GM12873 (cell line): Measurements from ENCODE around the gene NEDD4.

Source experiments
- CTCF ChIP-seq: IDR thresholded peaks from 2 replicates; pipeline ENCODE4 v1.5.1; 2012; ENCODE audit warnings: low read depth, mild to moderate bottlenecking, moderate library complexity, low read length, control low read depth; ENCODE audit not compliant: insufficient read depth; ENCODE audit errors: missing control alignments

Gene NEDD4

GRCh38 chr15:55993111-55993803 lies at the start of gene NEDD4:
Gene NEDD4 (minus strand): TSS chr15:55993612. CDS start chr15:55993555, 57 bp downstream.
- peak; percentile 72 for TF ChIP-seq CTCF

- no peak for TF ChIP-seq CTCF
Observed at GRCh38 chr15:56042498-56042897, 49.1 kb upstream of the NEDD4 start.

- no peak for TF ChIP-seq CTCF
Observed at GRCh38 chr15:56042031-56042430, 48.6 kb upstream of the NEDD4 start.

- TF ChIP-seq CTCF: no peak
Observed at GRCh38 chr15:56040081-56041035, 46.9 kb upstream of the NEDD4 start.

GRCh38 chr15:56038707-56039106 lies 45.3 kb upstream of the NEDD4 start:
- TF ChIP-seq CTCF: no peak

- TF ChIP-seq CTCF: no peak
Observed at GRCh38 chr15:56038015-56038414, 44.6 kb upstream of the NEDD4 start.

- no peak for TF ChIP-seq CTCF
Observed at GRCh38 chr15:56036546-56037067, 43.2 kb upstream of the NEDD4 start.
